Esophagus (tissue), 2 donors: ENCODE results near the gene GPR137C. TPM values are rescaled to one million over a fixed set of nuclear protein-coding genes. Genes with fewer than 3 reads are reported as not detected.
"Not testable (repeated sequence)": the region's sequence is repeated elsewhere in the genome, so short reads cannot be mapped to it uniquely, and the experiment has no call there.

Source experiments
- H3K27ac ChIP-seq, 2 donors: one replicate each; pipeline ENCODE4 v1.5.1; 2013; ENCODE audit warnings: low read depth in 2 of 2, mild to moderate bottlenecking in 2 of 2, inconsistent platforms in 1 of 2, low read length in 1 of 2, moderate library complexity in 1 of 2
- H3K27me3 ChIP-seq, 2 donors: one replicate each; pipeline ENCODE4 v1.6.1; 2013; ENCODE audit warnings: low read length in 2 of 2, control low read depth in 1 of 2, mild to moderate bottlenecking in 1 of 2; ENCODE audit not compliant: insufficient read depth in 2 of 2, control insufficient read depth in 1 of 2
- H3K36me3 ChIP-seq, 2 donors: one replicate each; pipeline ENCODE4 v1.6.1; 2013; ENCODE audit warnings: low read length in 1 of 2; ENCODE audit not compliant: control insufficient read depth in 2 of 2, insufficient read depth in 2 of 2
- H3K4me1 ChIP-seq, 2 donors: one replicate each; pipeline ENCODE4 v1.6.1; 2013; ENCODE audit warnings: low read length in 1 of 2; ENCODE audit not compliant: control insufficient read depth in 2 of 2, insufficient read depth in 2 of 2
- H3K4me3 ChIP-seq, 2 donors: one replicate each; pipeline ENCODE4 v1.5.1; 2013; ENCODE audit warnings: low read length in 2 of 2, mild to moderate bottlenecking in 2 of 2, low read depth in 1 of 2, moderate library complexity in 1 of 2
- H3K9me3 ChIP-seq, 2 donors: one replicate each; pipeline ENCODE4 v1.6.1; 2013; ENCODE audit warnings: mild to moderate bottlenecking in 2 of 2, low read depth in 1 of 2, low read length in 1 of 2, moderate library complexity in 1 of 2; ENCODE audit not compliant: control insufficient read depth in 2 of 2, insufficient read depth in 1 of 2
- WGBS, 2 donors: extraction: QIAGEN DNeasy Blood & Tissue Kit; methylation state at CpG; one replicate each; pipeline ENCODE4 v1.1.7; 2013; 5-methylcytosine and 5-hydroxymethylcytosine counted together
- polyA plus RNA-seq, 2 donors: library from polyadenylated mRNA; stranded (reverse); fragments of 200-250 nt; gene quantifications; one replicate each; pipeline ENCODE4 v1.2.3, GENCODE V29; 2013
- donor health status: healthy with polysubstance abuse.
- donor health status: Bipolar disorder and iron deficiency.

GPR137C gene
- polyA plus RNA-seq, 2 donors: 0.11 to 0.26 TPM

- H3K36me3 ChIP-seq: no peaks in the 10 kb centered on the region
- WGBS, 2 donors: 92 to 97% methylated on average over 2 of the region's 2 CpGs
- H3K9me3 ChIP-seq: no peaks in the 10 kb centered on the region
- H3K27me3 ChIP-seq: no peaks in the 10 kb centered on the region
- no peak overlapping the region for H3K4me3 ChIP-seq
- H3K4me1 ChIP-seq: no peaks in the 10 kb centered on the region
- no peak overlapping the region for H3K27ac ChIP-seq
These were observed 6.1 kb downstream of the GPR137C start for GRCh38 chr14:52558688-52559087.

- Histone ChIP-seq H3K36me3 (no peaks in the 10 kb centered on the region), H3K4me3 (no peak overlapping the region), H3K4me1 (no peaks in the 10 kb centered on the region), H3K9me3 (no peaks in the 10 kb centered on the region), H3K27me3 (no peaks in the 10 kb centered on the region), H3K27ac (no peak overlapping the region)
- WGBS, 2 donors: 73 to 75% methylated on average over 2 of the region's 2 CpGs
These were observed 10.5 kb downstream of the GPR137C start for GRCh38 chr14:52563120-52563519.

GRCh38 chr14:52568454-52568853, 15.8 kb downstream of the GPR137C start:
- H3K4me3 ChIP-seq, H3K9me3 ChIP-seq, H3K36me3 ChIP-seq, H3K4me1 ChIP-seq, H3K27ac ChIP-seq, H3K27me3 ChIP-seq: not testable (repeated sequence)
- 89 to 90% methylated on average over 7 of the region's 7 CpGs for WGBS, 2 donors

GRCh38 chr14:52575858-52576257, 23.2 kb downstream of the GPR137C start:
- Histone ChIP-seq H3K27me3 (no peaks in the 10 kb centered on the region), H3K9me3 (no peaks in the 10 kb centered on the region), H3K27ac (no peak overlapping the region), H3K36me3 (no peaks in the 10 kb centered on the region), H3K4me3 (no peak overlapping the region), H3K4me1 (no peaks in the 10 kb centered on the region)
- 83 to 94% methylated on average over 2 of the region's 2 CpGs for WGBS, 2 donors

- Histone ChIP-seq H3K9me3 (no peaks in the 10 kb centered on the region), H3K4me1 (no peaks in the 10 kb centered on the region)
These were observed 30.9 kb downstream of the GPR137C start for GRCh38 chr14:52583544-52583943.

GRCh38 chr14:52589646-52590045, 37.0 kb downstream of the GPR137C start:
- Histone ChIP-seq H3K4me1 (no peaks in the 10 kb centered on the region), H3K9me3 (no peaks in the 10 kb centered on the region), H3K27ac (no peak overlapping the region), H3K27me3 (no peaks in the 10 kb centered on the region), H3K4me3 (no peak overlapping the region), H3K36me3 (no peaks in the 10 kb centered on the region)
- 63 to 69% methylated on average over 4 of the region's 4 CpGs for WGBS, 2 donors

More at GRCh38 chr14:52583544-52583943, 30.9 kb downstream of the GPR137C start:
- H3K27me3 ChIP-seq: no peaks in the 10 kb centered on the region
- H3K36me3 ChIP-seq: no peaks in the 10 kb centered on the region
- no peak overlapping the region for H3K4me3 ChIP-seq
- no peak overlapping the region for H3K27ac ChIP-seq

- WGBS, 2 donors: 95 to 98% methylated on average over 1 of the region's 1 CpG
- Histone ChIP-seq H3K4me3 (no peak overlapping the region), H3K36me3 (no peaks in the 10 kb centered on the region), H3K27me3 (no peaks in the 10 kb centered on the region), H3K27ac (no peak overlapping the region), H3K9me3 (no peaks in the 10 kb centered on the region), H3K4me1 (no peaks in the 10 kb centered on the region)
These were observed 37.7 kb downstream of the GPR137C start for GRCh38 chr14:52590318-52590717.

- no peak overlapping the region for H3K27ac ChIP-seq
- 85 to 87% methylated on average over 10 of the region's 10 CpGs for WGBS, 2 donors
- H3K4me1 ChIP-seq: no peaks in the 10 kb centered on the region
- no peak overlapping the region for H3K4me3 ChIP-seq
- peaks cover 0 to 2% of the 10 kb centered on the region in 2 donors for H3K9me3 ChIP-seq
- no peaks in the 10 kb centered on the region for H3K27me3 ChIP-seq
- H3K36me3 ChIP-seq: no peaks in the 10 kb centered on the region
These were observed 43.7 kb downstream of the GPR137C start for GRCh38 chr14:52596320-52596719.

GRCh38 chr14:52596861-52597260, 44.2 kb downstream of the GPR137C start:
- 88 to 91% methylated on average over 5 of the region's 5 CpGs for WGBS, 2 donors
- peaks cover 0 to 2% of the 10 kb centered on the region in 2 donors for H3K9me3 ChIP-seq
- H3K27me3 ChIP-seq: no peaks in the 10 kb centered on the region
- H3K4me1 ChIP-seq: no peaks in the 10 kb centered on the region
- no peak overlapping the region for H3K4me3 ChIP-seq
- H3K36me3 ChIP-seq: no peaks in the 10 kb centered on the region
- no peak overlapping the region for H3K27ac ChIP-seq

GRCh38 chr14:52598568-52598967, 45.9 kb downstream of the GPR137C start:
- Histone ChIP-seq H3K4me1 (no peaks in the 10 kb centered on the region), H3K9me3 (peaks cover 0 to 2% of the 10 kb centered on the region in 2 donors), H3K36me3 (no peaks in the 10 kb centered on the region), H3K27me3 (no peaks in the 10 kb centered on the region), H3K4me3 (no peak overlapping the region), H3K27ac (no peak overlapping the region)
- WGBS, 2 donors: 88 to 95% methylated on average over 1 of the region's 1 CpG
